HFFc6 (cell line): ENCODE results near the gene SNX9. TPM values are rescaled to one million over a fixed set of nuclear protein-coding genes. Genes with fewer than 3 reads are reported as not detected.
A peak's percentile ranks its signal among the peaks of the same experiment; 100 is the strongest.

Source experiments
- DNase-seq: peaks from one replicate; pipeline ENCODE4 v3.0.0-alpha.2; 2018
- H3K27ac Mint-ChIP-seq: 2 replicates; pipeline ENCODE4 v1.8.0; 2020; ENCODE audit warnings: mild to moderate bottlenecking, mixed read lengths
- H3K27me3 Mint-ChIP-seq: 2 replicates; pipeline ENCODE4 v1.8.0; 2021; ENCODE audit warnings: mild to moderate bottlenecking, moderate library complexity, mixed read lengths; ENCODE audit not compliant: insufficient read depth
- H3K36me3 Mint-ChIP-seq: 2 replicates; pipeline ENCODE4 v1.8.0; 2021; ENCODE audit warnings: low read depth, mixed read lengths
- H3K4me1 Mint-ChIP-seq: 2 replicates; pipeline ENCODE4 v1.8.0; 2020; ENCODE audit warnings: low read depth, mixed read lengths
- H3K4me3 Mint-ChIP-seq: 2 replicates; pipeline ENCODE4 v1.8.0; 2020; ENCODE audit warnings: mild to moderate bottlenecking, moderate library complexity, mixed read lengths
- H3K9me3 Mint-ChIP-seq: 2 replicates; pipeline ENCODE4 v1.8.0; 2020; ENCODE audit warnings: mild to moderate bottlenecking, mixed read lengths
- total RNA-seq, 6 experiments: library from RNA; stranded (reverse); fragmentation: NEBNext Ultra II Directional; extraction: Animal tissue kit (Norgen Biotek cat#: 25700); gene quantifications; 2 replicates in 1 of 6; 3 replicates in 5 of 6; pipeline ENCODE4 v1.2.3, GENCODE V29; 2021
- TF ChIP-seq, protein P1 (sequence below): fragments of 200-600 bp; sonication (generic); IDR thresholded peaks from 2 replicates; pipeline ENCODE4 v1.5.0; 2021; ENCODE audit warnings: antibody characterized with exemption, mild to moderate bottlenecking

SNX9 gene
- total RNA-seq, 6 experiments from 2014 or later = 37.2 to 46.6 (median 40.9) TPM

DNA sequence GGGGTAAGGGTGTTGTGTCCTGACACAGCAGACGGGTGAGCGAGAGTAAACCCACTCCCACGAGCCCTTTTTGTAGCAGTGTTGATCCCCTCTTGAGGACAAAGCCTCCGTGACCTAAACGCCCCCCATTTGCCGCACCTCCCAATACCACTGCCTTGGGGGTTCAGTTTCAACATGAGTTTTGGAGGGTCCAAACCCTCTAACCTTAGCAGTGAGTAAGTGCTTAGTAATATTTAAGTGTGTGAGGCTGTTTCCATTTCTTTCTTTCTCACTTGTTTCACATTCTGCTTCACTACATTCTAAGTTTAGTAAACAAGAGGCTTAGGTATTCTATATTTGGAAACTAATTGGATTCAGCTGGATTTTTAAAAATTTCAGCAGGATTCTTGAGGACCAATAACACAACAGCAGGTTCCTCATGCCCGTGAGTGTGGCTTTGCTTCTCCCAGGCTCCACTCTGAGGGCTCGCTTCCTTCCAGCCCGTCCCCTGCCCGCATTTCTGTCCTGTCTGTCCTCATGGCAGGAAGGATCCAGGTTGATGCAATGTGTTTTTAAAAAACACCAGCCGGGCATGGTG, 41.2 kb downstream of the SNX9 start:
- Mint-ChIP-seq H3K27me3 (no peaks in the 10 kb centered on the region; the same call in 1 of the 2 replicates), H3K9me3 (no peaks in the 10 kb centered on the region), H3K36me3 (peaks cover 7% of the 10 kb centered on the region; the same call in 1 of the 2 replicates), H3K4me3 (no peak overlapping the region), H3K27ac (peak overlapping the region; percentile 49; the same call in 1 of the 2 replicates), H3K4me1 (peaks cover 70% of the 10 kb centered on the region)
- no peak for DNase-seq
- TF ChIP-seq, protein P1, sequence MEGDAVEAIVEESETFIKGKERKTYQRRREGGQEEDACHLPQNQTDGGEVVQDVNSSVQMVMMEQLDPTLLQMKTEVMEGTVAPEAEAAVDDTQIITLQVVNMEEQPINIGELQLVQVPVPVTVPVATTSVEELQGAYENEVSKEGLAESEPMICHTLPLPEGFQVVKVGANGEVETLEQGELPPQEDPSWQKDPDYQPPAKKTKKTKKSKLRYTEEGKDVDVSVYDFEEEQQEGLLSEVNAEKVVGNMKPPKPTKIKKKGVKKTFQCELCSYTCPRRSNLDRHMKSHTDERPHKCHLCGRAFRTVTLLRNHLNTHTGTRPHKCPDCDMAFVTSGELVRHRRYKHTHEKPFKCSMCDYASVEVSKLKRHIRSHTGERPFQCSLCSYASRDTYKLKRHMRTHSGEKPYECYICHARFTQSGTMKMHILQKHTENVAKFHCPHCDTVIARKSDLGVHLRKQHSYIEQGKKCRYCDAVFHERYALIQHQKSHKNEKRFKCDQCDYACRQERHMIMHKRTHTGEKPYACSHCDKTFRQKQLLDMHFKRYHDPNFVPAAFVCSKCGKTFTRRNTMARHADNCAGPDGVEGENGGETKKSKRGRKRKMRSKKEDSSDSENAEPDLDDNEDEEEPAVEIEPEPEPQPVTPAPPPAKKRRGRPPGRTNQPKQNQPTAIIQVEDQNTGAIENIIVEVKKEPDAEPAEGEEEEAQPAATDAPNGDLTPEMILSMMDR = no peak

DNA sequence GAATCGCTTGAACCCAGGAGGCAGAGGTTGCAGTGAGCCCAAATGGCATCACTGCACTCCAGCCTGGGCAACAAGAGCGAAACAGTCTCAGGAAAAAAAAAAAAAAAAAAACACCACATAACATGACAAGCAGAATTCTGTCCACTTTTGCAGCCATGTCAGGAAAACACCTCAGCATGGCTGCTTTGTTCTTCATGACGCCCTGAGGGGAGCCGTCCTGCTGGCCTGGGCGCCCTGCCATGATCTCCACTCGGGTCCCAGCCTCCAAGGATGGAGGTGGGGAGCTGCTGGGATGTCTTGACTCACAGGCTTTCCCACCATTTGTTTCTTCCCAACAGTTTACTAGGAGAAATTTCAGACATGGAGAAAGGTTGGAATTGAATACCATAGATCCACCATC, 42.2 kb downstream of the SNX9 start:
- H3K4me3 Mint-ChIP-seq = no peak overlapping the region
- peaks cover 7% of the 10 kb centered on the region; the same call in 1 of the 2 replicates for H3K36me3 Mint-ChIP-seq
- no peaks in the 10 kb centered on the region for H3K9me3 Mint-ChIP-seq
- H3K27ac Mint-ChIP-seq = no peak overlapping the region
- TF ChIP-seq, protein P1 = no peak
- peaks cover 60% of the 10 kb centered on the region for H3K4me1 Mint-ChIP-seq
- H3K27me3 Mint-ChIP-seq = no peaks in the 10 kb centered on the region; the same call in 1 of the 2 replicates
- no peak for DNase-seq

DNA sequence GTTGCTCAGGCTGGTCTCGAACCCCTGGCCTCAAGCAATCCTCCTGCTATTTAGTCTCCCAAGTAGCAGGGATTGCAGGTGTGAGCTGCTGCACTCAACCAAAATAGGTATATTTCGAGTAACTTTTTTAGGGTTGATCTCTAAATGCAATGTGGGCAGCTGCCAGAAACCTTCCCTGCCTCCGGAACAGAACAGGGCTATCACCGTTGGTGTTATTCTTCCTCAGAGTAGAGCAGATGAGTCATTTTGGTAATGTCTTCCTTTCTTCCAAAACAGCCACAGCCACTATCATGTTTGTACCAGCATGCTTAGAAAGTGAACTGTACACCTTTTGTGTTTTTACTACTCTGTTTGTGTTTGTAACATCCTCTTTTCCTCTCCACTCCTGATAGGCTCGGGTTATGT, 44.1 kb downstream of the SNX9 start:
- DNase-seq = peak; percentile 29
- TF ChIP-seq, protein P1 = no peak
- peaks cover 7% of the 10 kb centered on the region; the same call in 1 of the 2 replicates for H3K36me3 Mint-ChIP-seq
- H3K27me3 Mint-ChIP-seq = no peaks in the 10 kb centered on the region; the same call in 1 of the 2 replicates
- peaks cover 43% of the 10 kb centered on the region for H3K4me1 Mint-ChIP-seq
- H3K9me3 Mint-ChIP-seq = no peaks in the 10 kb centered on the region
- H3K4me3 Mint-ChIP-seq = no peak overlapping the region; the same call in 1 of the 2 replicates
- H3K27ac Mint-ChIP-seq = peak overlapping the region; percentile 54

DNA sequence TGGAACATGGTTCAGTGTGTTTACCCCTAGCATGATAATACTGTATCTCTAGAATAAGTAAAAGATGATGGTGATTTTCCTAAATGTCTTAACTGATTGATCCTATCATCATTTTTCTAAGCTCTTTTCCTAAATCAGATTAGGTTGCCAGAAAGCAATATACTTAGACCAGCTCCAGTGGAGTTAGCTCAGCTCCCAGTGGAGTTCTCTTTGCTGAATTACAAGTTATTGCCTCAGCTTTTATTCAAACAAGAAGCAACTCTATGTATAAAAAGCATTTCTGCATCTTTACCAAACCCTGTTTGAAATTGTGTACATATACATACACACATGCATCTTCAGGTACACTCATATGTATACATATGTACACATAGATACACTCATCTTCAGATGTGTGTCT, 44.9 kb downstream of the SNX9 start:
- Mint-ChIP-seq H3K9me3 (no peaks in the 10 kb centered on the region), H3K4me1 (peaks cover 34% of the 10 kb centered on the region), H3K36me3 (peaks cover 7% of the 10 kb centered on the region; the same call in 1 of the 2 replicates), H3K27me3 (no peaks in the 10 kb centered on the region; the same call in 1 of the 2 replicates), H3K4me3 (no peak overlapping the region), H3K27ac (no peak overlapping the region)
- DNase-seq = no peak
- TF ChIP-seq, protein P1 = no peak

DNA sequence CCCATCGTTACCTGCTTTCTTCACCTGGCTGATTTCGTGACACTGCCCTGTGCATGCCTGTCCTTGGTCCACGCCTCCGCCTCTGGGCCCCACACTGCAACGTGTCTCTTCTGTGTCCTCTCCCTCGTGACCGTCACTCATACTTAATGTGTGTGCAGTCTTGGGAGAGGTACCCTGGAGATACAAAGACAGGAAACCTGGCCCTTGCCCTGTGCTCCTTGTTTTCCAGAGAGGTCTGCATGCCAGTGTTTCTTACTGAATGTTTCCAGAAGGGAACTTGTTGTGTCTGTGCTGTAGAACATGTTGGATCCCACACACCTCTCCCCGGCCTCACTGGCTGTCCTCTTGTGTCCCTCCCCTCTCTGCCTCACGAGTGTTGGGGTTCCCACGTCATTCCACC, 45.8 kb downstream of the SNX9 start:
- DNase-seq = no peak
- Mint-ChIP-seq H3K36me3 (peaks cover under 1% of the 10 kb centered on the region; the same call in 1 of the 2 replicates), H3K27me3 (no peaks in the 10 kb centered on the region; the same call in 1 of the 2 replicates), H3K27ac (no peak overlapping the region), H3K9me3 (no peaks in the 10 kb centered on the region), H3K4me1 (peaks cover 30% of the 10 kb centered on the region), H3K4me3 (no peak overlapping the region)
- TF ChIP-seq, protein P1 = no peak
